Lower leg skin (tissue), 4 donors: Measurements from ENCODE around the gene GALNT4. TPM values are rescaled to one million over a fixed set of nuclear protein-coding genes. Genes with fewer than 3 reads are reported as not detected.

Source experiments
- DNase-seq, 2 donors: peaks; one replicate each; pipeline ENCODE4 v3.0.0-alpha.2; 2019; ENCODE audit warnings: low spot score in 2 of 2
- H3K4me3 ChIP-seq: fragments of 200-600 bp; sonication (generic); 2 replicates; pipeline ENCODE4 v1.5.1; 2017; ENCODE audit warnings: mild to moderate bottlenecking, low read depth; ENCODE audit not compliant: poor library complexity, severe bottlenecking
- CTCF ChIP-seq, 3 donors: fragments of 450-650 bp; IDR thresholded peaks; one replicate each; pipeline ENCODE4 v1.5.1; 2016; ENCODE audit warnings: antibody characterized with exemption in 3 of 3, mild to moderate bottlenecking in 3 of 3, moderate library complexity in 2 of 3
- POLR2A ChIP-seq, 2 donors: fragments of 450-650 bp; IDR thresholded peaks; one replicate each; pipeline ENCODE4 v1.6.1; 2016 to 2017; ENCODE audit warnings: antibody characterized with exemption in 2 of 2, mild to moderate bottlenecking in 1 of 2, moderate library complexity in 1 of 2
- WGBS, 2 donors: methylation state at CpG; one replicate each; pipeline ENCODE4 v1.1.5; 2018; 5-methylcytosine and 5-hydroxymethylcytosine counted together
- intact Hi-C: fragments of 100-400 bp; cut with DNase I; formaldehyde crosslinking; loops from one replicate; pipeline ENCODE4 v1.15.0; 2023; ENCODE audit warnings: low total_unique reads
- total RNA-seq, 4 donors: library from RNA; depleted of rRNA; stranded (reverse); fragments of >200 nt; gene quantifications; one replicate each; pipeline ENCODE4 v1.1.0, GENCODE V29; 2016

Gene GALNT4
- total RNA-seq, 4 donors from 2014 or later: 1.4 to 5.5 (median 2.4) TPM

- no peak overlapping the region for H3K4me3 ChIP-seq
- no peak for TF ChIP-seq CTCF (IDR thresholded peaks at IDR 0.05)
- TF ChIP-seq POLR2A (IDR thresholded peaks at IDR 0.05): no peak
- intact Hi-C loops: no loop called here
- WGBS, 2 donors: 70% methylated on average over 9 of the region's 9 CpGs
- DNase-seq: no peak
These were observed 17.4 kb downstream of the GALNT4 start for GRCh38 chr12:89507015-89507824.

- 53 to 96% methylated on average over 1 of the region's 1 CpG for WGBS, 2 donors
- intact Hi-C loops: no loop called here
- H3K4me3 ChIP-seq: no peak overlapping the region
- no peak for DNase-seq
- no peak for TF ChIP-seq CTCF (IDR thresholded peaks at IDR 0.05)
- TF ChIP-seq POLR2A (IDR thresholded peaks at IDR 0.05): no peak
These were observed 18.5 kb downstream of the GALNT4 start for GRCh38 chr12:89506050-89506449.

DNA sequence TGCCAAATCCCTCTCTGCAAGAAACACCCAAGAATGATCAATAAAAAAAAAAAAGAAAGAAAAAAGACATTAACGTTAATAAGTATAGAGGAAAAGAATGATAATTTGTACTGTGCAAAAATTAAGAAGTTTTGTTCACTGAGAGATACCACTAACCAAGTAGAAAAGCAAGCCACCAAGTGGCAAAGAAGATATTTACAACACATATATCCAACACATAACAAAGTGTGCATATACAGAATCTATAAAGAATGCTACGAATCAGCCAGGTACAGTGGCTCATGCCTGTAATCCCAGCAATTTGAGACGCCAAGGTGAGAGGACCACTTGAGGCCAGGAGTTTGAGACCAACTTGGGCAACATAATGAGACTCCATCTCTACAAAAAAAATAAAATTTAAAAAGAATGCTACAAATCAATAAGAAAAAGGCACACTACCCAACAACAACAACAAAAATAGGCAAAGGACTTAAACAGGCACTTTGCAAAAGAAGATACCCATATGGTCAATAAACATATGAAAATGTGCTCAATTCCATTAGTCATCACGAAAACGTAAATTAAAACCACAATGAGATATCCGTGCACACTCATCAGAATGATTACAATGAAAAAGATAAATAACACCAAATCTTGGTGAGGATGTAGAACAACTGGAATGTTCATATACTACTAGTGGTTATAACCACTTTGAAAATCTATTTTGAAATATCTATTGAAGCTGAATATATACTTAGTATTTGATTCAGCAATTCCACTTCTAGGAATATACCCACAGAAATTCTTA is 19.8 kb downstream of the GALNT4 start:
- TF ChIP-seq POLR2A (IDR thresholded peaks at IDR 0.05): no peak
- TF ChIP-seq CTCF (IDR thresholded peaks at IDR 0.05): no peak
- intact Hi-C loops: no loop called here
- 93 to 94% methylated on average over 6 of the region's 6 CpGs for WGBS, 2 donors
- H3K4me3 ChIP-seq: no peak overlapping the region
- no peak for DNase-seq

GRCh38 chr12:89501793-89502192 is 22.8 kb downstream of the GALNT4 start:
- DNase-seq: no peak
- no peak overlapping the region for H3K4me3 ChIP-seq
- TF ChIP-seq CTCF (IDR thresholded peaks at IDR 0.05) (no peak), POLR2A (IDR thresholded peaks at IDR 0.05) (no peak)
- intact Hi-C loops: no loop called here

DNA sequence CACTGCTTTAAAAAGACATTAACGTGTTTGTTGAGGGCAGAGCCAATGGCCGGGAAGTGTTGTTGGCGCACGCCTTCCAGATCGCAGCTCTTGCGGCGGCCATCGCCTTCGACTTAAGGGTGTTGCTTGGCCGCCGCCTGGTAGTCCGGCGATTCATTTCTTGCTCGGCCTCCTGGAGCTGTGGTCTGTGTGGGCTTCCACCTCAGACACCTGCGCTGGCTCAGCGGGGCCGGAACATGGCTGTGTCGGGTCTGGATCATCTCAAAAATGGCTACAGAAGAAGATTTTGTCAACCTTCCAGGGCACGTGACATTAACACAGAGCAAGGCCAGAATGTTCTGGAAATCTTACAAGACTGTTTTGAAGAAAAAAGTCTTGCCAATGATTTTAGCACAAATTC is 24.7 kb downstream of the GALNT4 start:
- H3K4me3 ChIP-seq: no peak overlapping the region
- intact Hi-C loops: no loop called here
- 95 to 96% methylated on average over 19 of the region's 19 CpGs for WGBS, 2 donors
- no peak for DNase-seq
- TF ChIP-seq CTCF (IDR thresholded peaks at IDR 0.05): no peak
- no peak for TF ChIP-seq POLR2A (IDR thresholded peaks at IDR 0.05)
